Ascending aorta (tissue), 2 donors: ENCODE results near the gene S100Z. TPM values are rescaled to one million over a fixed set of nuclear protein-coding genes. Genes with fewer than 3 reads are reported as not detected.

Source experiments
- DNase-seq, 2 donors: peaks; one replicate each; pipeline ENCODE4 v3.0.0-alpha.2; 2019; ENCODE audit warnings: low spot score in 2 of 2
- H3K27ac ChIP-seq, 2 donors: fragments of 200-600 bp; sonication (generic); one replicate each; pipeline ENCODE4 v1.5.1; 2016 to 2017; ENCODE audit warnings: mild to moderate bottlenecking in 1 of 2
- H3K27me3 ChIP-seq: fragments of 200-600 bp; sonication (generic); one replicate; pipeline ENCODE4 v1.5.1; 2017
- H3K36me3 ChIP-seq, 2 donors: fragments of 200-600 bp; sonication (generic); one replicate each; pipeline ENCODE4 v1.5.1; 2016
- H3K4me1 ChIP-seq, 2 donors: fragments of 200-600 bp; sonication (generic); one replicate each; pipeline ENCODE4 v1.5.1; 2016 to 2017; ENCODE audit warnings: mild to moderate bottlenecking in 1 of 2
- H3K4me3 ChIP-seq, 2 donors: fragments of 200-600 bp; sonication (generic); one replicate each; pipeline ENCODE4 v1.5.1; 2016 to 2017; ENCODE audit warnings: mild to moderate bottlenecking in 1 of 2
- H3K9me3 ChIP-seq, 2 donors: fragments of 200-600 bp; sonication (generic); one replicate each; pipeline ENCODE4 v1.5.1; 2016
- CTCF ChIP-seq, 3 experiments: fragments of 200-600 bp in 2 of 3; fragments of 450-650 bp in 1 of 3; sonication (generic) in 2 of 3; IDR thresholded peaks; one replicate each; pipeline ENCODE4 v1.5.1; 2016 to 2019; ENCODE audit warnings: antibody characterized with exemption in 3 of 3, mild to moderate bottlenecking in 1 of 3, moderate library complexity in 1 of 3
- intact Hi-C: fragments of 100-400 bp; cut with DNase I; formaldehyde crosslinking; loops from one replicate; pipeline ENCODE4 v1.15.1; 2023
- total RNA-seq: library from RNA; depleted of rRNA; stranded (reverse); fragments of >200 nt; gene quantifications from one replicate; pipeline ENCODE4 v1.1.0, GENCODE V29; 2016

The S100Z gene
- total RNA-seq, 1 donor from 2014 or later: not detected

GRCh38 chr5:76946090-76946489, 96.3 kb downstream of the S100Z start:
- Histone ChIP-seq H3K4me1 (no peaks in the 10 kb centered on the region), H3K27me3 (no peaks in the 10 kb centered on the region), H3K36me3 (no peaks in the 10 kb centered on the region), H3K27ac (no peak overlapping the region), H3K9me3 (no peaks in the 10 kb centered on the region), H3K4me3 (no peak overlapping the region)
- no peak for DNase-seq
- intact Hi-C loops: no loop called here
- TF ChIP-seq CTCF (IDR thresholded peaks at IDR 0.05): no peak

GRCh38 chr5:76947082-76947503, 97.3 kb downstream of the S100Z start:
- Histone ChIP-seq H3K27me3 (no peaks in the 10 kb centered on the region), H3K4me3 (no peak overlapping the region), H3K4me1 (no peaks in the 10 kb centered on the region), H3K9me3 (no peaks in the 10 kb centered on the region), H3K36me3 (no peaks in the 10 kb centered on the region), H3K27ac (no peak overlapping the region)
- intact Hi-C loops: no loop called here
- TF ChIP-seq CTCF (IDR thresholded peaks at IDR 0.05): no peak
- DNase-seq: no peak

GRCh38 chr5:76952795-76953536, 103.2 kb downstream of the S100Z start, which contains the start of gene CRHBP:
Gene CRHBP (plus strand): TSS chr5:76953045. CDS start chr5:76953135, 90 bp downstream.
- Histone ChIP-seq H3K4me1 (no peaks in the 10 kb centered on the region), H3K36me3 (no peaks in the 10 kb centered on the region), H3K4me3 (peak within 1 kb of the TSS; percentile 45 to 58), H3K9me3 (no peaks in the 10 kb centered on the region), H3K27ac (no peak within 1 kb of the TSS), H3K27me3 (no peaks in the 10 kb centered on the region)
- TF ChIP-seq CTCF (IDR thresholded peaks at IDR 0.05): no peak
- no peak for DNase-seq
- intact Hi-C loops: no loop called here

GRCh38 chr5:76953551-76954382, 104.0 kb downstream of the S100Z start:
- no peaks in the 10 kb centered on the region for H3K9me3 ChIP-seq
- H3K36me3 ChIP-seq: no peaks in the 10 kb centered on the region
- H3K4me3 ChIP-seq: peak overlapping the region; percentile 45 to 58
- no peak for DNase-seq
- intact Hi-C loops: no loop called here
- TF ChIP-seq CTCF (IDR thresholded peaks at IDR 0.05): no peak
- no peaks in the 10 kb centered on the region for H3K4me1 ChIP-seq
- no peak overlapping the region for H3K27ac ChIP-seq
- no peaks in the 10 kb centered on the region for H3K27me3 ChIP-seq

- intact Hi-C loops: no loop called here
- TF ChIP-seq CTCF (IDR thresholded peaks at IDR 0.05): no peak
- Histone ChIP-seq H3K27ac (no peak overlapping the region), H3K4me1 (no peaks in the 10 kb centered on the region), H3K4me3 (peak overlapping the region; percentile 45 to 58), H3K36me3 (no peaks in the 10 kb centered on the region), H3K27me3 (no peaks in the 10 kb centered on the region), H3K9me3 (no peaks in the 10 kb centered on the region)
- DNase-seq: no peak
Measured at GRCh38 chr5:76954383-76954763, 104.6 kb downstream of the S100Z start.
